OCI-LY1 (cell line): ENCODE measurements around the gene EFS.
"Not testable (repeated sequence)": the region's sequence is repeated elsewhere in the genome, so short reads cannot be mapped to it uniquely, and the experiment has no call there.

Experiments used
- H2AFZ ChIP-seq: fragments of 200-600 bp; sonication (generic), shearing (Covaris generic); 2 replicates; pipeline ENCODE4 v1.6.0; 2014; ENCODE audit warnings: antibody characterized with exemption, mild to moderate bottlenecking, low read length
- H3F3A ChIP-seq: fragments of 200-600 bp; sonication (generic), shearing (Covaris generic); 2 replicates; pipeline ENCODE4 v1.6.0; 2014; ENCODE audit warnings: mild to moderate bottlenecking, antibody characterized with exemption, low read length, moderate library complexity; ENCODE audit not compliant: insufficient read depth
- H3K27ac ChIP-seq: fragments of 200-600 bp; sonication (generic); 2 replicates; pipeline ENCODE4 v1.5.1; 2014; ENCODE audit warnings: low read length, mixed run types, mild to moderate bottlenecking, low read depth; ENCODE audit not compliant: poor library complexity, severe bottlenecking
- H3K27me3 ChIP-seq: fragments of 200-600 bp; sonication (generic); 2 replicates; pipeline ENCODE4 v1.6.0; 2014; ENCODE audit warnings: antibody characterized with exemption, mild to moderate bottlenecking, low read length, moderate library complexity; ENCODE audit not compliant: insufficient read depth
- H3K36me3 ChIP-seq: fragments of 200-600 bp; sonication (generic); 2 replicates; pipeline ENCODE4 v1.6.1; 2014; ENCODE audit warnings: mild to moderate bottlenecking, antibody characterized with exemption, low read length, moderate library complexity, mixed read lengths; ENCODE audit not compliant: insufficient read depth
- H3K4me1 ChIP-seq: fragments of 200-600 bp; sonication (generic); 2 replicates; pipeline ENCODE4 v1.5.1; 2014; ENCODE audit warnings: mild to moderate bottlenecking, low read length, moderate library complexity; ENCODE audit not compliant: insufficient read depth, severe bottlenecking
- H3K4me2 ChIP-seq: fragments of 200-600 bp; sonication (generic), shearing (Covaris generic); 2 replicates; pipeline ENCODE4 v1.6.1; 2014; ENCODE audit warnings: low read length
- H3K4me3 ChIP-seq: fragments of 200-600 bp; sonication (generic); 2 replicates; pipeline ENCODE4 v1.5.1; 2014; ENCODE audit warnings: low read length, low read depth, mild to moderate bottlenecking, mixed read lengths; ENCODE audit not compliant: poor library complexity, severe bottlenecking
- H3K79me2 ChIP-seq: fragments of 200-600 bp; shearing (Covaris generic); 2 replicates; pipeline ENCODE4 v1.6.1; 2016; ENCODE audit warnings: mixed run types, low read length, mixed read lengths; ENCODE audit not compliant: insufficient read depth
- H3K9ac ChIP-seq: fragments of 200-600 bp; sonication (generic), shearing (Covaris generic); 2 replicates; pipeline ENCODE4 v1.6.1; 2014; ENCODE audit warnings: mild to moderate bottlenecking, low read length, mixed read lengths
- H3K9me2 ChIP-seq: fragments of 200-600 bp; sonication (generic), shearing (Covaris generic); 2 replicates; pipeline ENCODE4 v1.6.1; 2014; ENCODE audit warnings: low read depth, mild to moderate bottlenecking, low read length, mixed read lengths
- H3K9me3 ChIP-seq: fragments of 200-600 bp; shearing (Covaris generic); 2 replicates; pipeline ENCODE4 v1.6.1; 2014; ENCODE audit warnings: low read length, mixed read lengths
- H4K20me1 ChIP-seq: fragments of 200-600 bp; sonication (generic), shearing (Covaris generic); 2 replicates; pipeline ENCODE4 v1.6.0; 2016; ENCODE audit warnings: mild to moderate bottlenecking, low read length; ENCODE audit not compliant: insufficient read depth
- EZH2 ChIP-seq: fragments of 200-600 bp; sonication (generic), shearing (Covaris generic); IDR thresholded peaks from 2 replicates; pipeline ENCODE4 v1.8.0; 2017; ENCODE audit warnings: borderline replicate concordance, mixed run types, mild to moderate bottlenecking, antibody characterized with exemption, low read length, moderate library complexity, mixed read lengths
- TF ChIP-seq, protein P1 (sequence below): fragments of 200-600 bp; sonication (generic), shearing (Covaris generic); IDR thresholded peaks from 2 replicates; pipeline ENCODE4 v1.5.1; 2017; ENCODE audit warnings: mild to moderate bottlenecking, antibody characterized with exemption, low read length, moderate library complexity, mixed read lengths

The EFS gene

DNA sequence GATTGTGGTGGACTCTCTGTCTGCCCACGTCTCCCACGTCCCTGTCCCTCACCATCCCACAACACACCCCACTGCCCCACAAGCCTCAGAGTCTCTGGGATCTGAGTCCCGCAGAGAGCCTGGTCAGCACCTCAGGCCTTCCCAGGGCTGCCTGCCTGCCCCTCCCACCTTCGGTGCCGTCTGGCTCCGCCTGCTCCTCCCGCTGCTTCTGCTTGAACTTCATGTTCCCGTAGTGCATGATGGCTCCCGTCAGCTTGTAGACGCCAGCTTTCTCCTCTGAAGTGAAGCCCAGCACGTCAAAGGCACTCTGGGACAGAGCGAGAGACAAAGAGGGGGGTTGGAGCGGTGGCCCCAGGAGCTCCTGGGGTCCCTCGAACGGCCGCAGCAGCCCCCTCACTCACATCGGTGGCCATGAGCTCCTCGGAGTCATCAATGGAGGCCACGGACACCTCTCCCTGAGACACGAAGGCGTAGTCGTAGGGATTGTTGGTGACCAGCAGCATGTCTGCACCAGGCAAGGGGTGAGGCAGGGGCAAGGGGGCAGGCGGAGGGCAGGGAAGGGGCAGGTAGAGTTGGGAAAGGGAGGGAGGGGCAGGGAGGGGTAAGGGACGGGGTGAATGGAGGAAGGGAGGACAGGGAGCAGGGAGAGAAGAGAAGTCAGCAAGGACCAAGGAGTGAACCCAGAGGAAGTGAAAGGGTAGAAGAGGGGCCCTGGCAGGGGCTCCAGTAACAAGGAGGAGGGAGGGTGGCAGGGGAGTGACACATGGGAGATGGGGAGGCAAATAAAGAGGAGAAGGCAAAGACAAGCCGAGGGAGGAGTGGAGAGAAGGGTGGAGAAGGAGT, 37.5 kb upstream of the EFS start:
- peaks cover 6% of the 10 kb centered on the region; the same call in 1 of the 2 replicates for H3K27me3 ChIP-seq
- no peaks in the 10 kb centered on the region for H3K9me3 ChIP-seq
- H3K9ac ChIP-seq = no peak overlapping the region
- H4K20me1 ChIP-seq = no peaks in the 10 kb centered on the region
- no peak overlapping the region for H3K27ac ChIP-seq
- H3K9me2 ChIP-seq = no peaks in the 10 kb centered on the region
- H3K4me1 ChIP-seq = no peaks in the 10 kb centered on the region
- no peaks in the 10 kb centered on the region for H3K36me3 ChIP-seq
- no peak overlapping the region for H3K4me3 ChIP-seq
- no peaks in the 10 kb centered on the region for H3F3A ChIP-seq
- no peak overlapping the region for H2AFZ ChIP-seq
- H3K79me2 ChIP-seq = no peaks in the 10 kb centered on the region
- TF ChIP-seq, protein P1, sequence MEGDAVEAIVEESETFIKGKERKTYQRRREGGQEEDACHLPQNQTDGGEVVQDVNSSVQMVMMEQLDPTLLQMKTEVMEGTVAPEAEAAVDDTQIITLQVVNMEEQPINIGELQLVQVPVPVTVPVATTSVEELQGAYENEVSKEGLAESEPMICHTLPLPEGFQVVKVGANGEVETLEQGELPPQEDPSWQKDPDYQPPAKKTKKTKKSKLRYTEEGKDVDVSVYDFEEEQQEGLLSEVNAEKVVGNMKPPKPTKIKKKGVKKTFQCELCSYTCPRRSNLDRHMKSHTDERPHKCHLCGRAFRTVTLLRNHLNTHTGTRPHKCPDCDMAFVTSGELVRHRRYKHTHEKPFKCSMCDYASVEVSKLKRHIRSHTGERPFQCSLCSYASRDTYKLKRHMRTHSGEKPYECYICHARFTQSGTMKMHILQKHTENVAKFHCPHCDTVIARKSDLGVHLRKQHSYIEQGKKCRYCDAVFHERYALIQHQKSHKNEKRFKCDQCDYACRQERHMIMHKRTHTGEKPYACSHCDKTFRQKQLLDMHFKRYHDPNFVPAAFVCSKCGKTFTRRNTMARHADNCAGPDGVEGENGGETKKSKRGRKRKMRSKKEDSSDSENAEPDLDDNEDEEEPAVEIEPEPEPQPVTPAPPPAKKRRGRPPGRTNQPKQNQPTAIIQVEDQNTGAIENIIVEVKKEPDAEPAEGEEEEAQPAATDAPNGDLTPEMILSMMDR = no peak
- no peak for TF ChIP-seq EZH2
- no peak overlapping the region for H3K4me2 ChIP-seq

DNA sequence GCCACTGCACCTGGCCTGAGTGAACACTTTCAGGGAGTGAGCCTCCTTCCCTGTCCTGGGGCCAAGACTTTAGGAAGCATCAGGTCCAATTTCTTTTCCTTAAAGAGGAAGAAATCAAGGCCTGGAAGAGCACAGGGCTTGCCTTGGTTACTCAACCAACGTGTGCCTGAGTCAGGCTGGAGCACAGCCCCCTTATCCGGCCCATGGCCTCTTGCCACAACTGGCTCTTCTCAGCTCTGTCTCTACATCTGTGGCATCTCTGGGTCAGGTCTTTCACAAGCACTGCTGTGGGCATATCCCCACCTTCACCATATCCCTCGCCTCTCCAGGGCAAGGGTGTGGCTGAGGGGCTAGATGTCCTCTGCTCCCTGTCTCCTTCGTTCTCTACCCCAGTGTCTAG, 36.3 kb upstream of the EFS start:
- H3K4me3 ChIP-seq = no peak overlapping the region
- no peaks in the 10 kb centered on the region for H3K9me2 ChIP-seq
- no peak overlapping the region for H3K4me2 ChIP-seq
- no peak overlapping the region for H3K9ac ChIP-seq
- no peak overlapping the region for H2AFZ ChIP-seq
- no peaks in the 10 kb centered on the region for H3K4me1 ChIP-seq
- H3K27me3 ChIP-seq = peaks cover 6% of the 10 kb centered on the region; the same call in 1 of the 2 replicates
- no peaks in the 10 kb centered on the region for H4K20me1 ChIP-seq
- H3K36me3 ChIP-seq = no peaks in the 10 kb centered on the region
- no peaks in the 10 kb centered on the region for H3F3A ChIP-seq
- TF ChIP-seq, protein P1 = no peak
- no peak for TF ChIP-seq EZH2
- no peak overlapping the region for H3K27ac ChIP-seq
- no peaks in the 10 kb centered on the region for H3K9me3 ChIP-seq
- H3K79me2 ChIP-seq = no peaks in the 10 kb centered on the region

DNA sequence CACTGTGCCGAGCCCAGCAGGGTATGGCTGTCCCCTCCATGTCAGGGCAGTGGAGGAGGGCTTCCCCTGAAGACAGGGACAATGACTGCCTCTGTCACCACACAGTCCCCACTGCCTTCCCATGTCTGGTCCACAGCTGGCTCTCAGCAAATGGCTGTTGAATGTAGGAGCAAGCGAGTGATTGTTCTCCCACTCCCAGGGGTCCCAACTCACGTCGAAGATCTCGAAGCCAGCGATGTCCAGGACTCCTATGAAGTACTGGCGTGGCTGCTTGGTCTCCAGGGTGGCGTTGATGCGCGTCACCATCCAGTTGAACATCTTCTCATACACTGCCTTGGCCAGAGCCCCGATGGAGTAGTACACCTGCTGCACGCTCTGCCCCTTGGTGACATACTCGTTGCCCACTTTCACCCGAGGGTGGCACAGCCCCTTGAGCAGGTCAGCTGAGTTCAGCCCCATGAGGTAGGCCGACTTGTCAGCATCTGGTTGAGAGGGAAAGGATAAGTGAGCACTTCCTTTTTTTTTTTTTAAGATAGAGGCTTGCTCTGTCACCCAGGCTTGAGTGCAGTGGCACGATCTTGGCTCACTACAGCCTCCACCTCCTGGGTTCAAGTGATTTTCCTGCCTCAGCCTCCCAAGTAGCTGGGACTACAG, 35.7 kb upstream of the EFS start:
- not testable (repeated sequence) for H3K4me1 ChIP-seq, H3K36me3 ChIP-seq, H4K20me1 ChIP-seq, H3K9ac ChIP-seq, H3K4me3 ChIP-seq, H3F3A ChIP-seq, H3K27ac ChIP-seq, H3K9me2 ChIP-seq, H3K27me3 ChIP-seq, H3K79me2 ChIP-seq, H2AFZ ChIP-seq, H3K4me2 ChIP-seq, H3K9me3 ChIP-seq
